ENCODE data around the gene INF2.
"Not testable (repeated sequence)": the region's sequence is repeated elsewhere in the genome, so short reads cannot be mapped to it uniquely, and the experiment has no call there.

Gene INF2

GRCh38 chr14:104657563-104658324, 31.7 kb upstream of the INF2 start:
- DNase-seq: no peak

GRCh38 chr14:104658325-104658712, 31.1 kb upstream of the INF2 start:
- DNase-seq: no peak

- no peak for DNase-seq
Observed at GRCh38 chr14:104659146-104659545, 30.3 kb upstream of the INF2 start.

- DNase-seq: no peak
Observed at GRCh38 chr14:104659764-104660523, 29.5 kb upstream of the INF2 start.

GRCh38 chr14:104660597-104660996, 28.8 kb upstream of the INF2 start:
- DNase-seq: no peak

GRCh38 chr14:104661086-104661485, 28.3 kb upstream of the INF2 start:
- DNase-seq: no peak

- DNase-seq: not testable (repeated sequence)
Observed at GRCh38 chr14:104661528-104662157, 27.8 kb upstream of the INF2 start.

- DNase-seq: not testable (repeated sequence)
Observed at GRCh38 chr14:104662472-104662871, 26.9 kb upstream of the INF2 start.

- no peak for DNase-seq
Observed at GRCh38 chr14:104664107-104664506, 25.3 kb upstream of the INF2 start.

GRCh38 chr14:104664588-104664987, 24.8 kb upstream of the INF2 start:
- no peak for DNase-seq

GRCh38 chr14:104665114-104665656, 24.2 kb upstream of the INF2 start:
- no peak for DNase-seq

- no peak for DNase-seq
Observed at GRCh38 chr14:104665657-104666522, 23.5 kb upstream of the INF2 start.

GRCh38 chr14:104666523-104666895, 22.9 kb upstream of the INF2 start:
- DNase-seq: not testable (repeated sequence)

- DNase-seq: no peak
Observed at GRCh38 chr14:104666981-104667380, 22.4 kb upstream of the INF2 start.

- DNase-seq: no peak
Observed at GRCh38 chr14:104669697-104670096, 19.7 kb upstream of the INF2 start.

GRCh38 chr14:104671330-104671977, 18.0 kb upstream of the INF2 start:
- not testable (repeated sequence) for DNase-seq

GRCh38 chr14:104672119-104672518, 17.3 kb upstream of the INF2 start:
- DNase-seq: not testable (repeated sequence)

- no peak for DNase-seq
Observed at GRCh38 chr14:104673481-104673880, 15.9 kb upstream of the INF2 start.

- no peak for DNase-seq
Observed at GRCh38 chr14:104675447-104675846, 14.0 kb upstream of the INF2 start.

- DNase-seq: no peak
Observed at GRCh38 chr14:104676130-104676693, 13.2 kb upstream of the INF2 start.

- DNase-seq: peak; percentile 34
Observed at GRCh38 chr14:104676694-104677511, 12.5 kb upstream of the INF2 start.
